ENCODE data around the gene GLT1D1. TPM values are rescaled to one million over a fixed set of nuclear protein-coding genes. Genes with fewer than 3 reads are reported as not detected.
A peak's percentile ranks its signal among the peaks of the same experiment; 100 is the strongest.

GLT1D1 gene
- total RNA-seq, 2 experiments from 2014 or later = 0.19 to 0.22 TPM

- DNase-seq (peak in 4 of 14 experiments; percentile 48 to 66 (median 58)), ATAC-seq (ENCODE audit: poor library complexity) (peak; percentile 87)
- H3K9me3 ChIP-seq (ENCODE audit: control insufficient read depth in 1 of 2, insufficient read depth in 1 of 2, low read length in 2 of 2) = peaks cover 0 to 5% of the 10 kb centered on the region in 2 experiments
- no peaks in the 10 kb centered on the region for H3K36me3 Mint-ChIP-seq (ENCODE audit: low read depth)
- H3K27ac Mint-ChIP-seq = peak overlapping the region; percentile 31
- H3K4me1 Mint-ChIP-seq (ENCODE audit: low read depth) = peaks cover 11% of the 10 kb centered on the region
- H3K4me1 ChIP-seq (ENCODE audit: insufficient read depth, low read length) = no peaks in the 10 kb centered on the region
- intact Hi-C loops (cut with DNase I, micrococcal nuclease) = no loop called here
- no peaks in the 10 kb centered on the region for H3K36me3 ChIP-seq (ENCODE audit: insufficient read depth, low read length)
- POLR2A ChIA-PET = no interaction called here
- no peaks in the 10 kb centered on the region for H3K9me3 Mint-ChIP-seq
- H3K27ac ChIP-seq (ENCODE audit: low read depth in 1 of 2, low read length in 2 of 2) = no peak overlapping the region
- TF ChIP-seq, protein P1, sequence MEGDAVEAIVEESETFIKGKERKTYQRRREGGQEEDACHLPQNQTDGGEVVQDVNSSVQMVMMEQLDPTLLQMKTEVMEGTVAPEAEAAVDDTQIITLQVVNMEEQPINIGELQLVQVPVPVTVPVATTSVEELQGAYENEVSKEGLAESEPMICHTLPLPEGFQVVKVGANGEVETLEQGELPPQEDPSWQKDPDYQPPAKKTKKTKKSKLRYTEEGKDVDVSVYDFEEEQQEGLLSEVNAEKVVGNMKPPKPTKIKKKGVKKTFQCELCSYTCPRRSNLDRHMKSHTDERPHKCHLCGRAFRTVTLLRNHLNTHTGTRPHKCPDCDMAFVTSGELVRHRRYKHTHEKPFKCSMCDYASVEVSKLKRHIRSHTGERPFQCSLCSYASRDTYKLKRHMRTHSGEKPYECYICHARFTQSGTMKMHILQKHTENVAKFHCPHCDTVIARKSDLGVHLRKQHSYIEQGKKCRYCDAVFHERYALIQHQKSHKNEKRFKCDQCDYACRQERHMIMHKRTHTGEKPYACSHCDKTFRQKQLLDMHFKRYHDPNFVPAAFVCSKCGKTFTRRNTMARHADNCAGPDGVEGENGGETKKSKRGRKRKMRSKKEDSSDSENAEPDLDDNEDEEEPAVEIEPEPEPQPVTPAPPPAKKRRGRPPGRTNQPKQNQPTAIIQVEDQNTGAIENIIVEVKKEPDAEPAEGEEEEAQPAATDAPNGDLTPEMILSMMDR (IDR thresholded peaks at IDR 0.05) = no peak
- CTCF ChIA-PET = no interaction called here
- H3K27me3 Mint-ChIP-seq = no peaks in the 10 kb centered on the region
- H3K4me3 Mint-ChIP-seq = no peak overlapping the region
- no peak overlapping the region for H3K4me3 ChIP-seq (ENCODE audit: low read length)
- H3K27me3 ChIP-seq (ENCODE audit: control insufficient read depth in 1 of 2, insufficient read depth in 2 of 2, low read length in 2 of 2) = peaks cover 0 to 3% of the 10 kb centered on the region in 2 experiments
These were observed 61.8 kb downstream of the GLT1D1 start for GRCh38 chr12:128914908-128915563.

DNA sequence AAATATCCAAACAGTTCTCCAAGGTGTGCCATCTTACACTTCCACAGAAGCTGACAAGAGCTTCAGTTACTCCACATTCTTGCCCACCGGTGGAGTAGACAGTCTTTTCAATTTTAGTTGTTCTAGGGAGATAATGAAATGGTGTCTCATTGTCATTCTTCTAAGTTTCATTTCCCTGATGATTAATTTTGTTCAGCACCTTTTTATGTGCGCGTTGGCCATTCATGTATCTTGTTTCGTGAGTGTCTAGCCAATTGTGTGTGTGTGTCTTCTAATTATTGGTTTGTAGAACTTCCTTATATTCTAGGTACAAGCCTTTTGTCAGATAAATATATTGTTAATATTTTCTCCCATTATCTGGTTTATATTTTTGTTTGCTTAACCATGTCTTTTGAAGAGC lies 63.1 kb downstream of the GLT1D1 start:
- Histone ChIP-seq H3K27ac (ENCODE audit: low read depth in 1 of 2, low read length in 2 of 2) (no peak overlapping the region), H3K4me3 (ENCODE audit: low read length) (no peak overlapping the region), H3K4me1 (ENCODE audit: insufficient read depth, low read length) (no peaks in the 10 kb centered on the region), H3K27me3 (ENCODE audit: control insufficient read depth in 1 of 2, insufficient read depth in 2 of 2, low read length in 2 of 2) (peaks cover 0 to 3% of the 10 kb centered on the region in 2 experiments), H3K9me3 (ENCODE audit: control insufficient read depth in 1 of 2, insufficient read depth in 1 of 2, low read length in 2 of 2) (peaks cover 0 to 5% of the 10 kb centered on the region in 2 experiments), H3K36me3 (ENCODE audit: insufficient read depth, low read length) (no peaks in the 10 kb centered on the region)
- H3K36me3 Mint-ChIP-seq (ENCODE audit: low read depth) = no peaks in the 10 kb centered on the region
- TF ChIP-seq, protein P1 (IDR thresholded peaks at IDR 0.05) = no peak
- no peak overlapping the region for H3K27ac Mint-ChIP-seq
- intact Hi-C loops (cut with DNase I, micrococcal nuclease) = no loop called here
- ChIA-PET CTCF (no interaction called here), POLR2A (no interaction called here)
- peaks cover 11% of the 10 kb centered on the region for H3K4me1 Mint-ChIP-seq (ENCODE audit: low read depth)
- H3K27me3 Mint-ChIP-seq = no peaks in the 10 kb centered on the region
- no peaks in the 10 kb centered on the region for H3K9me3 Mint-ChIP-seq
- no peak overlapping the region for H3K4me3 Mint-ChIP-seq
- ATAC-seq (ENCODE audit: poor library complexity) (no peak), DNase-seq (no peak)

- Histone ChIP-seq H3K4me3 (ENCODE audit: low read length) (no peak overlapping the region), H3K27ac (ENCODE audit: low read depth in 1 of 2, low read length in 2 of 2) (no peak overlapping the region), H3K36me3 (ENCODE audit: insufficient read depth, low read length) (no peaks in the 10 kb centered on the region), H3K4me1 (ENCODE audit: insufficient read depth, low read length) (no peaks in the 10 kb centered on the region), H3K9me3 (ENCODE audit: control insufficient read depth in 1 of 2, insufficient read depth in 1 of 2, low read length in 2 of 2) (peaks cover 0 to 1% of the 10 kb centered on the region in 2 experiments), H3K27me3 (ENCODE audit: control insufficient read depth in 1 of 2, insufficient read depth in 2 of 2, low read length in 2 of 2) (peaks cover 0 to 1% of the 10 kb centered on the region in 2 experiments)
- Mint-ChIP-seq H3K27ac (no peak overlapping the region), H3K36me3 (ENCODE audit: low read depth) (no peaks in the 10 kb centered on the region), H3K27me3 (no peaks in the 10 kb centered on the region), H3K4me3 (no peak overlapping the region), H3K4me1 (ENCODE audit: low read depth) (peaks cover 11% of the 10 kb centered on the region), H3K9me3 (peaks cover 3% of the 10 kb centered on the region)
- CTCF ChIA-PET = interaction anchor here (0.6 kb wide), 1 partner anchor 840 kb away, joined by 3 read pairs; no protein-coding TSS in a partner anchor
- ATAC-seq (ENCODE audit: poor library complexity) (no peak), DNase-seq (no peak)
- TF ChIP-seq, protein P1 (IDR thresholded peaks at IDR 0.05) = no peak
- intact Hi-C loops (cut with DNase I, micrococcal nuclease) = no loop called here
- POLR2A ChIA-PET = no interaction called here
These were observed 65.4 kb downstream of the GLT1D1 start for GRCh38 chr12:128918481-128919260.

Data from CD4-positive, alpha-beta T cell (primary cell).